ENCODE measurements around the gene SH3BP1.

SH3BP1 gene

GRCh38 chr22:37630839-37631435 is 8.5 kb upstream of the SH3BP1 start:
- Histone ChIP-seq H3K4me1 (peaks cover 30% of the 10 kb centered on the region), H3K9me3 (ENCODE audit: control insufficient read depth, low read length) (no peaks in the 10 kb centered on the region)

GRCh38 chr22:37631448-37632173 is 7.9 kb upstream of the SH3BP1 start:
- no peaks in the 10 kb centered on the region for H3K9me3 ChIP-seq (ENCODE audit: control insufficient read depth, low read length)
- H2AFZ ChIP-seq = no peak overlapping the region
- no peak overlapping the region for H3K27ac ChIP-seq
- no peak overlapping the region for H3K4me3 ChIP-seq (ENCODE audit: low read depth, low read length)
- no peaks in the 10 kb centered on the region for H3K27me3 ChIP-seq (ENCODE audit: control insufficient read depth, insufficient read depth, low read length)
- H3K36me3 ChIP-seq (ENCODE audit: control insufficient read depth, insufficient read depth, low read length) = no peaks in the 10 kb centered on the region
- peaks cover 35% of the 10 kb centered on the region for H3K4me1 ChIP-seq
- no peaks in the 10 kb centered on the region for H3K79me2 ChIP-seq
- no peak for TF ChIP-seq CTCF (IDR thresholded peaks at IDR 0.05)
- no peak overlapping the region for H3K9ac ChIP-seq
- H3K4me2 ChIP-seq (ENCODE audit: low read length) = no peak overlapping the region

More at GRCh38 chr22:37630839-37631435, 8.5 kb upstream of the SH3BP1 start:
- no peaks in the 10 kb centered on the region for H3K27me3 ChIP-seq (ENCODE audit: control insufficient read depth, insufficient read depth, low read length)
- H3K79me2 ChIP-seq = no peaks in the 10 kb centered on the region
- H3K4me2 ChIP-seq (ENCODE audit: low read length) = no peak overlapping the region
- H3K4me3 ChIP-seq (ENCODE audit: low read depth, low read length) = no peak overlapping the region
- H3K36me3 ChIP-seq (ENCODE audit: control insufficient read depth, insufficient read depth, low read length) = no peaks in the 10 kb centered on the region
- no peak overlapping the region for H3K27ac ChIP-seq
- no peak overlapping the region for H2AFZ ChIP-seq
- no peak overlapping the region for H3K9ac ChIP-seq
- no peak for TF ChIP-seq CTCF (IDR thresholded peaks at IDR 0.05)

GRCh38 chr22:37632174-37633088 is 7.0 kb upstream of the SH3BP1 start:
- H3K79me2 ChIP-seq = no peaks in the 10 kb centered on the region
- H3K4me1 ChIP-seq = peaks cover 44% of the 10 kb centered on the region
- no peak overlapping the region for H3K4me2 ChIP-seq (ENCODE audit: low read length)
- H3K4me3 ChIP-seq (ENCODE audit: low read depth, low read length) = no peak overlapping the region
- H3K9me3 ChIP-seq (ENCODE audit: control insufficient read depth, low read length) = no peaks in the 10 kb centered on the region
- no peak for TF ChIP-seq CTCF (IDR thresholded peaks at IDR 0.05)
- H3K9ac ChIP-seq = no peak overlapping the region
- H2AFZ ChIP-seq = no peak overlapping the region
- H3K36me3 ChIP-seq (ENCODE audit: control insufficient read depth, insufficient read depth, low read length) = no peaks in the 10 kb centered on the region
- no peaks in the 10 kb centered on the region for H3K27me3 ChIP-seq (ENCODE audit: control insufficient read depth, insufficient read depth, low read length)
- H3K27ac ChIP-seq = peak overlapping the region; percentile 95

- Histone ChIP-seq H3K27ac (peak overlapping the region; percentile 95), H3K9ac (no peak overlapping the region), H3K79me2 (no peaks in the 10 kb centered on the region), H3K4me1 (peaks cover 44% of the 10 kb centered on the region), H3K27me3 (ENCODE audit: control insufficient read depth, insufficient read depth, low read length) (no peaks in the 10 kb centered on the region), H3K9me3 (ENCODE audit: control insufficient read depth, low read length) (no peaks in the 10 kb centered on the region), H3K4me3 (ENCODE audit: low read depth, low read length) (peak overlapping the region; percentile 2), H3K36me3 (ENCODE audit: control insufficient read depth, insufficient read depth, low read length) (no peaks in the 10 kb centered on the region), H2AFZ (peak overlapping the region; percentile 57), H3K4me2 (ENCODE audit: low read length) (peak overlapping the region; percentile 78)
- no peak for TF ChIP-seq CTCF (IDR thresholded peaks at IDR 0.05)
Measured at GRCh38 chr22:37633089-37633624, 6.3 kb upstream of the SH3BP1 start.
